ENCODE measurements around the gene TNFAIP6.
"Not testable (repeated sequence)": the region's sequence is repeated elsewhere in the genome, so short reads cannot be mapped to it uniquely, and the experiment has no call there.

The TNFAIP6 gene, protein sequence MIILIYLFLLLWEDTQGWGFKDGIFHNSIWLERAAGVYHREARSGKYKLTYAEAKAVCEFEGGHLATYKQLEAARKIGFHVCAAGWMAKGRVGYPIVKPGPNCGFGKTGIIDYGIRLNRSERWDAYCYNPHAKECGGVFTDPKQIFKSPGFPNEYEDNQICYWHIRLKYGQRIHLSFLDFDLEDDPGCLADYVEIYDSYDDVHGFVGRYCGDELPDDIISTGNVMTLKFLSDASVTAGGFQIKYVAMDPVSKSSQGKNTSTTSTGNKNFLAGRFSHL

DNA sequence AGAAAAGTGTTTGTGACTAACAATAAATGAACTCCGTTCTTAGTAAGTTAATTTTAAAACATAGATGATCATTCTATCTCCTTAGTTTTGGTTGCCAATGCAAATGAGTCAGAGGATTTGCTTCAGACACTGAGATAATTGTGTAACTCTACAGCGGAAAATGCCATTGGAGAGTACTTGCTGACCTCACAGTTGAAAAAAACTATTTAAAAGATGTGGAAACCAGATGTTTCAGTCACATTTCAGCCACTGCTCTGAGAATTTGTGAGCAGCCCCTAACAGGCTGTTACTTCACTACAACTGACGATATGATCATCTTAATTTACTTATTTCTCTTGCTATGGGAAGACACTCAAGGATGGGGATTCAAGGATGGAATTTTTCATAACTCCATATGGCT lies at the start of gene TNFAIP6:
TNFAIP6 (plus strand) TSS at position 234 of the 400 bp plus-strand sequence; CDS start at position 309, 75 bp downstream.
- DNase-seq: no peak

DNA sequence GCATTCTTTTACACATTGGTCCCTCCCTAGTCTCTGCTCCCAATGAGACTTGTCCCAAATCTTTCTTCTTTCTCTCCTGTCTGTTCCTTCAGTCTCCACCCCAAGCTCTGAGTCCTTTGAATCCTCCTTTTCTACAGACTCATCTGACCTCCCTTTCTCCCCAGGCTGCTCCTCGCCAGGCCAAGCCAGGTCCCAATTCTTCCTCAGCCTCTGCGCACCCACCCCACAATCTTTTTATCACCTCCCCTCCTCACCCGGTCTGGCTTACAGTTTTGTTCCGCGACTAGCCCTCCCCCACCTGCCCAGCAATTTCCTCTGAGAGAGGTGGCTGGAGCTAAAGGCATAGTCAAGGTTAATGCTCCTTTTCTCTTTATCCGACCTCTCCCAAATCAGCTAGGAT lies 47.1 kb upstream of the TNFAIP6 start:
- not testable (repeated sequence) for DNase-seq

DNA sequence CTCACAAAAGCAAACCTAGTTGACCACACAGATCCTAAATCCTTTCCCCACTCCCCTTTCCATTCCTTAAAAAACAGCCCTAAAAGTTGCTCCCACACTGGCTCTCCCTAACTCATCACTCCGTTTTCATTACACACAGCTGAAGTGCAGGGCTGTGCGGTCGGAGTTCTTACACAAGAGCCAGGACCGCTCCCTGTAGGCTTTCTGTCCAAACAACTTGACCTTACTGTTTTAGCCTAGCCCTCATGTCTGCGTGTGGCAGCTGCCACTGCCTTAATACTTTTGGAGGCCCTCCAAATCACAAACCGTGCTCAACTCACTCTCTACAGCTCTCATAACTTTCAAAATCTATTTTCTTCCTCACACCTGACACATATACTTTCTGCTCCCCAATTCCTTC lies 45.0 kb upstream of the TNFAIP6 start:
- DNase-seq: not testable (repeated sequence)

DNA sequence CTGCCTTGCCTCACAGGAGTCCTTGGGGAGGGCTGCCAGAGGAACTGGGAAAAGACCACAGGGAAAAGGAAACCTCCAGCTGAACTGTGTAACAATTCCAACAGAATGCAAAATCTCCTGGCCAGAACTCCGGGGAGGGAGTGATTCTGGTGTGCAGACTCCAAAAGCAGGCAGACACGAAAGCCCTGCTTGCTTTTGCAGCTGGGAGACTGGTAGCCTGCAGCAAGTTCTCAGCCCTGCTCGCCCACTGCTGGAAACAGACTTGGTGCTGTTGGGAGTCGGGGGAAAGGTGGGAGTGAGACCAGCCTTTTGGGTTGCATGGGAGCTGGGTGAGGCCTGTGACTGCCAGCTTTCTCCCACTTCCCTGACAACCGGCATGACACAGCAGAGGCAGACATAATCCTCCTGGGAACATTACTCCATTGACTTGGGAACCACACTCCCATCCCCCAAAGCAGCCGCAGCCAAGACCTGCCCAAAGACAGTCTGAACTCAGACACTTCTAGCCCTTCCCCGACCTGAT lies 42.0 kb upstream of the TNFAIP6 start:
- peak; percentile 45 for DNase-seq

DNA sequence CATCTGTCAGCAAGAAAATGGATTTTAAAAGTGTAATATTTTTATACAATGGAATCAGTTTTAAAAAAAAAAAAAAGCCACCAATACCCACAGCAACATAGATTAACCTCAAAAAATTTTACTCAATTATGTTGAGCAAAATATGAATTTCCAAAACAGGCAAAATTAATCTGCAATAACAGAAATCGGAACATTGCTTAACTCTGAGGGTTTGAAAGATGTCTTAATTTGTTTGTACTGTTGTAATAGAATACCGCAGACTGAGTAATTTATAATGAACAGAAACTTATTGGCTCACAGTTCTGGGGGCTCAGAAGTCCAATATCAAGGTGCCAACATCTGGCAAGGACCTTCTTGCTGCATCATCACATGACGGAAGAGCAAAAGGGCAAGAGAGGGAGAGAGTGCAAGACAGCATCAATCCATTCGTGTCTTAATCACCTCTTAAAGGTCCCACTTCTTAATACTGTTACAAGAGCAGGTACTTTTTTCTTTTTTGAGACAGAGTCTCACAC lies 31.8 kb upstream of the TNFAIP6 start:
- DNase-seq: no peak

DNA sequence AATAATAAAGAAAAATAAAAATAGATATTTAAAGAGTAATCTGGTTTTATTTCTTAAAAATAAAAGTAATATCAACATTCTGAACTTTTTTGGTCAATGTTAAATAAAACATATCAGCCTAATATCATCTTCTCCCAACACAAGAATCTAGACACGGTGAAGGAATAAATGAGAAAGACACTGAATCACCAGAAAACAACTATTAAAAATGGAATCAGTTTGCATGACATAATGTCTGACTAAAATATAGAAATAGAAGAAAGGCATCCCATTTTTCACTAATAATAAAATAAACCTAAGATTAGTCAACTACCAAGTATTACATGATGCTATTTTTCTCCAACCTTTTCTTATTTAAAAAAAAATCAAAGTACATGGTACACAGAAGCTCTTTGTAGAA lies 30.8 kb upstream of the TNFAIP6 start:
- DNase-seq: no peak

DNA sequence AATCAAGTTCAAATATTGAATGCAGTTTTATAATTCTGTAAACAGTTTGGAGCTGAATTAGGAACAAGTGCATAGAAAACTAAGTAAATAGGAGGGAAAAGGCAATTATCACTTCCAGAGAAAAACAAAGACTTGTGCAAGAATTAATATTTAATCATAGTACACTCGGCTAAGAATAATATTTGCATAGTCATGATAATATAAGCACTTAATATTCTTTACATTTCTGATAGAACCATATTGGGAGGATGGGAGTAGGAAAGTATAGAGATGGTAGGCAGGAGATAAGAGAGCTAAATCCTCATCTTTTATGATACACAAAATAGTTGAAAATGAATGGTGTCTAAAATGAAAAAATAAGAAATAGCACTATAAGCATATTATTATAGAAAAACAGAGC lies 27.4 kb upstream of the TNFAIP6 start:
- DNase-seq: no peak

DNA sequence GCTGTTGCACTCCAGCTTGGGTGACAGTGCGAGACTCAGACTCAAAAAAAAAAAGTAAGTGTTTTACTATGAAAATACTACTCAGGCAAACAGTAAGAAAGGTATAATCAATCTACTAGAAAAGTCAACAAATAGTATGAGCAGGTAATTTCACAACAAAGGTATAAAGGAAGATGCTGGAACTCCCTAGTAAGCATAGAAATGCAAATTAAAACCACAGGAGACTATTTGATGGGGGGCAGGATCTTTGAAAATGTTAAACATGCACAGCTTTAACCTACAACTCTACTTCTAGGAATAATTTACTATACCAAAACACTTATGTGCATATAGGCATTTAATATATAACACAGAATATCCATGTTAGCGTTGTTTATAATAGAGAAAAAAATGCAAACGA lies 24.3 kb upstream of the TNFAIP6 start:
- DNase-seq: no peak

DNA sequence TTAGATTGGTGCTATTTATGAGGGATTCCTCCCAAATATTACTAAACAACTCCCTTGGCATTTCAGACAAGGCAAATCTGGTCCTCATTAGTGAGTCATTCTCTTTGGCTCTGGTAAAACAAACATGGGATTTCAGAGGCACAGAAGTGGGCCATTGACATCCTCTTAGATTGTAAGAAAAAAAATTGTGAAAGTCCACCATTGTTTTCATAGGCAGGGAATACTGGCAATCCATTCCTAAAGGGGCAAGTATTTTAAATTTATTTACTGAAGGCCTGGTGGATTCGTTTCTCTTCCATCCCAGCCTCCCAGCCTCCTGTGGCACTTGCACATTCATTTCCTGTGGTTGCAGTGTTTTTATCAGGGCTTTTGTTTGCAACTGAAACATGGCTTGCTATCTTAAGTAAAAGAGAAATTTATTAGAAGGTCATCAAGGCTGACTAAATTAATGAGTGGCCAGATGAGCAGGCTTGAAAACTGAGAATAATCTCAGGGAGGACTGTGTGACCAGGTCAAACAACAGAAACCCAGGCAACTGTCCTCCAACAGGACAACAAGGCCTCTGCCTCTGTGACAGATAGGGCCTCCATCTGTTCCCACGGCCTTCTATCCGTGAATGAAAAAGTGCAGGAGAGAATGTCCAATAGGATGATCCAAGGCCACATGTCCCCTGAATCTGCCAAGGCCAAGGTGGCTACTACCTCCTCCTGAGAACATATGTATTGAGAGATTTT lies 23.1 kb upstream of the TNFAIP6 start:
- DNase-seq: no peak

DNA sequence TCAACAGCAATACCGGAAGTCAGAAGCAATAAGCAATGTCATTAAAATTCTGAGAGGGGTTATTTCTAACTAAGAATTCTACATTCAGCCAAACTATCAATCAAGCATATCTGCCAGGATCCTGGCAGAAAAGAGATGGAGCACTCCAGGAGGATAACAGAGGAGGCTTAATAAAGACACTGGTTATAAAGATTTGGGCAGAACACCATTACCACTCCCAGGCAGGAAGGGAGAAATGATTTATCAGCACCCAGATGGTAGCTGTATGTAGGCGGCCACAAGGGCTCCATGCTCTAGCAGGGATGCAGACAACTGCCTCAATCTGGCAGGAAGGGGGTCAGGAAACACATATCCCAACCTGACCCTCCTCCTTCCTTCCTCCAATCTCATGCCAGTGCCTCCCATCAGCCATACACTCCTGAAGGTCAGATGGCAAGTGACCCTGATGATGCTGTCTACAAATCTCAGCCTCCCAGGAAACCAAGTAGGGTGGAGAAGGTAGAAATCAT lies 20.5 kb upstream of the TNFAIP6 start:
- no peak for DNase-seq

DNA sequence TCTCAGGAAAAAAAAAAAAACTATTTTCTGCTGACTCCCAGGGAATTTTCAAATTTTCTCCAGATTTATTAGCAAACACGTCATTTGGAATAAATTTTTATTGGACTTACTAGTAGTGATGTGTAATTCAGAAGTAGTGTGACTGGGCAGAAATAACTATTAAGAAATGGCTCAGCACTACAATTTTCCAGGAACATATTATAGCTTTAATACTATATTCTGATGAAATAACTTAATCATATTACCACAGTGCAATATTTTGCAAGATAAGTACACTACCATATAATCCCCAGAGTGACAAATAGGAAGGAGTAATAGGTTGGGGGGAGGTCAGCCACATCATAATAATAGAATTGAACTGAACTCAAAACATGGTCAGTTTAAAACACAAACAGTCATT lies 19.7 kb upstream of the TNFAIP6 start:
- no peak for DNase-seq

DNA sequence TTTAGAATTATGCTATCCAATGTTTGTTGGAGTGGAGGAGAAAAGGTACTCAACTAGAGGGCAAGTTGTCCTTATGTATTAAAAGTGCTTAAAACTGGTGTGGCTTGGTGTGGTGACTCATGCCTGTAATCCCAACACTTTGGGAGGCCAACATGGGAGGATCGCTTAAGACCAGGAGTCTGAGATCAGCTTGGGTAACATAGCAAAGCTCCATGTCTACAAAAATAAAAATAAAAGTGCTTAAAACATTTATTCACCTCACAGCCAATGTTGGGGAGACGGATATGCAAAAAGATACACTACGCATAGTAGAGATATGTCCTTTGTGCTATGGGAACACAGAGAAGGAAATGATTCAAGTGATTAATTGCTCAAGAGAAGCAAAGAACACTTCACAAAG lies 19.3 kb upstream of the TNFAIP6 start:
- DNase-seq: no peak

DNA sequence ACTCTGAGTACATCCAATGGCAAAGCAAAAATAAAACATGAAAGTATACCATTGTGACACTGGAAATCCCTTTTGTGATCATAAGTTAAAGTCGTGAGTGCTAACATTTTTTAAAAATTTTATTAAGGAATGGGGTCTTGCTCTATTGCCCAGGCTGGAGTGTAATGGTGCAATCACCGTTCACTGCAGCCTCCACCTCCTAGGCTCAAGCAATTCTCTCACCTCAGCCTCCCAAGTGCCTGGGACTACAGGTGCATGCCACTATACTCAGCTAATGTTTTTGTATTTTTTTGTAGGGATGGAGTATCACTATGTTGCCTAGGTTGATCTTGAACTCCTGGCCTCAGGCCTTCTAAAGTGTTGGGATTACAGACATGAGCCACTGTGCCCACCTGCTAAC lies 14.3 kb upstream of the TNFAIP6 start:
- DNase-seq: no peak

DNA sequence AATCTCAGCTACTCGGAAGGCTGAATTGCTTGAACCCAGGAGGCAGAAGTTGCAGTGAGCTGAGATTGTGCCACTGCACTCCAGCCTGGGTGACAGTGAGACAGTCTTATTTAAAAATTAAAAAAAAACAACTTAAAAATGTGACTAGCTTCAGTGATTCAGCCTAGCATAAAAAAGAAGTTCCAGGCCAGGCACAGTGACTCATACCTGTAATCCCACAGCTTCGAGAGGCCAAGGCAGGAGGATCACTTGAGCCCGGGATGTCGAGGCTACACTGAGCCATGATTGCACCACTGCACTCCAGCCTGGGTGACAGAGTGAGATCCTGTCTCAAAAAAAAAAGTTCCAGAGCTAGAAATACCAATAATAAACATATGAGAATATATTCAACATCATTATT lies 13.2 kb upstream of the TNFAIP6 start:
- not testable (repeated sequence) for DNase-seq

DNA sequence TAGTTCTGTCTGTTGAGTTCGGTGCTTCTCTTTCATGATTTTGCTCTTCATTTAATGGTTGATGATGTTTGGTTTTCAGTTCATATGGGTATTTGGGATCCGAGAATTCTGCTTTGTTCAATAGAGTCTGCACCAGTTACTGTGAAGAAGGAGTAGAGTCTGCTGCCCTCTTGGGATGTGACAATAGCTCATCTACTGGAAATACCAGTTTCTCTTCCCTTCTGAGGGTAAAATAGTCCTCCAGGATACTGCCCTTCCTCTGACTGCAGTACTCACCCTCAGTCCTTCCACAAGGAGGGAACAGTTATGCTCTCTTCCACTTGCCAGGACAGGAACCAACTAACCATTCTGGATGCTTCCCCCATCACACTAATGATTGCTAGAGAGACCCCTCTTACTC lies 12.5 kb upstream of the TNFAIP6 start:
- no peak for DNase-seq

DNA sequence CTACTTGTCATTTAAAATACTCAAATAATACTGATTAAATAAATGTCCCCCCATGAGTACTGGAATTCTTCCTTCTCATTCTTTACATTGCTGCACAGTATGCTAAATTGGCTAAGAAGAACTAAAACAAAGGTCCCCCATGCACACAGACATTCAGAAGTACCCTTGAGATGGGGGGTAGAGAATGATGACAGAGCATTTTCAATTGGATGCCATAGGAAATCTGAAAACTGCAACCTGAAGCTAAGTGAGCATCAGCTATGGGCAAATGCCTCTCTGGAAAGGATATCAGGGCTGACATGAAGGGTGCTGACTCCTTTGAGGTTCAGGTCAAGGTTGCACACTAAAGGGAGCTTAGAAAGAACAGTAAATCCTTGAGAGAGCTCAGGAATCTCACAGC lies 10.1 kb upstream of the TNFAIP6 start:
- no peak for DNase-seq

DNA sequence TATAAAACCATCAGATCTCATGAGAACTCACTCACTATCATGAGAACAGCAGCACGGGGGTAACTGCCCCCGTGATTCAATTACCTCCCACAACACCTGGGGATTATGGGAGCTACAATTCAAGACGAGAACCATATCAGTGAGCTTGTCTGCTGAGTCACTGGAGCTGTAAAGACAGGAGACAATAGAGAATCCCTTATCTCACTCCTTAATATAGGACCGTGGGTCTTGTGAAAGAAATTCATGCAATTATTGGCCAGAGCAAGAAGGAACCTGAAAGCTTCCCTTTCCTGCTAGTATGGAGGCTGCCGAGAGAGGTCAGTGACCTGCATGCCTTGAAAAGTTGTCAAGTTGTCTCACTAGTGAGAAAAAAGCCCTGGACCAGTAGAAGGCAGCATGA lies 9.5 kb upstream of the TNFAIP6 start:
- DNase-seq: no peak

DNA sequence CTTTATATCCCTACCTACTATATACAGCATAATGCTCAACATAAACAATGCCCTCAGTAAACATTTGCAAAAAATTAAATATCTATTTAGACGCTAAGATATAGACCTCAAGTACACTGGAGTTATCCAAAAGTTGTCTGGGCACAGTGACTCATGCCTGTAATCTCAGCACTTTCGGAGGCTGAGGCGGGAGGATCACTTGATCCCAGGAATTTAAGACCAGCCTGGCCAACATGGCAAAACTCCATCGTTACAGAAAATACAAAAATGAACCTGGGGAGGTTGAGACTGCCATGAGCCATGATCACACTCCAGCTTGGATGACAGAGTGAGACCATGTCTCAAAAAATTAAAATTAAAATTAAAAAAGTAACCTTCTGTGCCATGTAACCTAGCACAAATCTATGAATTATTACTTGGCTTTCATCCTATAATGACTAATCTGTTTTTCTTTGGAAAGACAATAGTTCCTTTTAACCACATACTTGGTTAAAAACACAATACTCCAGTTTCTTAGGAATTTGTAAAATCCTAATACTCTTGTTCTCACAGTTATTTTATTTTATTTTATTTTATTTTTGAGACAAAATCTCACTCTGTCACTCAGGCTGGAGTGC lies 6.7 kb upstream of the TNFAIP6 start:
- no peak for DNase-seq

DNA sequence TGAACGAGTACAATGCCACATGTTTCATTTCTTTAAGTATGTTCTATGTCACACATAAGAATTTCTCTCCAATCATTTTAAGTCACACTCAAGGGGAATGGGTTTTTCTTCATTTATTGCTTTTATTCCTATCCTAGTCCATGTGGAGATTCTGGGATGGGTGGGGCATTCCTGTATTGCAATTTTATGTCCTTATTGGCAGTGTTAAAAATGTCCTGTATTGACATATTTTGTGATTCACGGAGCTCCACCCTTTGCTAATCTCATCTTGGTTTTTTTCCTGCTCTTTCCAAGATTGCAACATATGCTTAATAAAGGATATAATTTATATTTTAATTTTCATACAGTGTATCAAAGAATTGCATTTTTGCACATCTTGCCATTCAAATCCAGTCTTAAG lies 3.4 kb upstream of the TNFAIP6 start:
- no peak for DNase-seq

DNA sequence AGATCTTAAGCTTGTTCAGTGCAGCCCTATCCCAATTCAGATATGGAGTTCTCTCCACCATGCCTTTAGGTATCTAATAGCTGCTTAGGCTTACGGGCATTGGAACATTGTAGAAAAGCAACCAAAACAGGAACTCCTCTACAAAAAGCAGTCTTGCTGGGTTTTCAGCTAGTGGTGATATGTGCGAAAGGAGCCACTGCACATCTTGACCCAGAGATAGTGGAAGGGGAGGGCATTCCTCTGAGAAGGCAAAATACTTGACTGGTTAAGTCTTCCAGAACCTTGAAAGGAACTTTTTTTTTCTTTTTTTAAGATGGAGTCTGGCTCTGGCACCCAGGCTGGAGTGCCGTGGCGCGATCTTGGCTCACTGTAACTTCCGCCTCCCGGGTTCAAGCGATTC lies 2.6 kb upstream of the TNFAIP6 start:
- no peak for DNase-seq

DNA sequence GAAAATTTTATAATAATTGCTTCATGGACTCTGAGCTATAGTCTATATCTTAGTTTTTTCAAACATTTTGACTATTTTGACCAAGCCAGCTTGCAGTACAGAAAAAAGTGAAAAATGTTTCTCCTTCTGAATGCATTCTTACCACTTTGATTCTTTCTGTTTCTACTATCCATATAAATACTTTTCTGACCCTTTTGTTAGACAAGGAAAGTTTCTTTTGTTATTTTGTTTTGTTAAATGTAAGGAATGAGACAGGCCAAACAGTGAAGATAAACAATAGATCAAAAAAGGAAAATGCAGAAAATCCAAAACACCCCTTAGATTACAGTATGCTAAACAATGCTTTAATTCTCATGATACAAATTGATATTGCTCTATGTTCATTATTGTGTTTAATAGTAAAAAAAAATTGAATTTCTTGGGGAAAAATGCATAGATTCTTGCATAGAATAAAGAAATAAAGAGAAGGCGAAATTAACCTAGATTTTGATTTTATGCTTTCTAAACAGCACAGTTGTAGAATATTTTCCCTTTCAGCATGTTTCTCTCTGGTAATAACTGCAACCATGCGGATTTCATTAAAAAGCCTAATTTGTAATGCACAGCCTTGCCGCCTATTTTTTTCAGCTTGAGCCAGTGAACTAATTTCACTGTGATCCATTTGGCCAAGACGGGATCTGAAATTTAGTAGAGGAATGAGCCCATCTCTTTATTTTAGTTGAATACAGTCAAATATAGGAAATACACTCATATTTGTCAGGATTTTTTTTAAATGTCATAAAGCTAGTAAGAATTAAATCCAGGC lies 976 bp downstream of the TNFAIP6 start:
- no peak for DNase-seq

DNA sequence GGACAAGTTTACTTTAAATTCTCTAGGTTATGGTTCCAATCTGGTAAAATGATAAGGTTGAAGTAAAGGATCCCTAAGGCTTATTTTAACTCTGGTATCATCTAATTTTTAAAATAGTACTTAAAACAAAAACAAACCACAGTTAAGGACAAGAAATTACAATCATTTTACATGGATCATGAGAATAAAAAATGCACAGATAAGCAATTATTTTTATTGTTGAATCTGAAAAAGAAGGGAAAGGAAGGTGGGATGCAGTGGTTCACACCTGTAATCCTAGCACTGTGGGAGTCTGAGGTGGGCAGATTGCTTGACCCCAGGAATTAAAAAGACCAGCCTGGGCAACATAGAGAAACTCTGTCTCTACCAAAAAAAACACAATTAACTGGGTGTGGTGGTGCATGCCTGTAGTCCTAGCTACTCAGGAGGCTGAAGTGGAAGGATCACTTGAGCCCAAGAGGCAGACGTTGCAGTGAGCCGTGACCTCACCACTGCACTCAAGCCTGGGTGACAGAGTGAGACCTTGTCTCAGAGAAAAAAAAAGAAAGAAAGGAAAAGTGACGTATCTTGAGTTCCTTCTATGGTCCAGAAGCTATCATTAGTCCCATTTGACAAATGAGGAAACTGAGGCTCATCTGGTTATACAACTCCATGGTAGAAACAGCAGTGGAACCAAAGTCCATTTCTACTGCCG lies 2.5 kb downstream of the TNFAIP6 start:
- no peak for DNase-seq
